Right cardiac atrium (tissue), 5 donors: ENCODE measurements around the gene ELMO1. TPM values are rescaled to one million over a fixed set of nuclear protein-coding genes. Genes with fewer than 3 reads are reported as not detected.

Experiments
- ATAC-seq, 2 donors: fragments of 200-7000 bp; cut with Tn5 transposase; one replicate each; pipeline versions ENCODE4 v1.8.0 to v1.9.1; 2020; ENCODE audit warnings: moderate library complexity in 2 of 2, mild to moderate bottlenecking in 1 of 2
- DNase-seq, 3 donors: peaks; one replicate each; pipeline ENCODE4 v3.0.0-alpha.2; 2020
- H3K27ac ChIP-seq: one replicate; pipeline ENCODE4 v1.5.1; 2013; ENCODE audit warnings: mild to moderate bottlenecking, low read length, control low read depth, moderate library complexity
- H3K27me3 ChIP-seq: one replicate; pipeline ENCODE4 v1.6.1; 2013; ENCODE audit not compliant: control insufficient read depth, insufficient read depth
- H3K4me1 ChIP-seq: one replicate; pipeline ENCODE4 v1.6.1; 2013; ENCODE audit warnings: low read length; ENCODE audit not compliant: control insufficient read depth, insufficient read depth
- H3K4me3 ChIP-seq: one replicate; pipeline ENCODE4 v1.5.1; 2013; ENCODE audit warnings: low read length, control low read depth
- H3K9me3 ChIP-seq: one replicate; pipeline ENCODE4 v1.6.1; 2013; ENCODE audit warnings: low read length; ENCODE audit not compliant: control insufficient read depth
- WGBS: extraction: QIAGEN DNeasy Blood & Tissue Kit; methylation state at CpG from one replicate; pipeline ENCODE4 v1.1.7; 2013; 5-methylcytosine and 5-hydroxymethylcytosine counted together
- intact Hi-C, 4 donors: fragments of 100-400 bp; cut with DNase I; formaldehyde crosslinking; loops; one replicate each; pipeline versions ENCODE4 v1.11.0 to v1.14.0; 2022 to 2023
- polyA plus RNA-seq: library from polyadenylated mRNA; stranded (reverse); fragments of 200-250 nt; gene quantifications from one replicate; pipeline ENCODE4 v1.2.3, GENCODE V29; 2013
- total RNA-seq, 4 donors: library from RNA; stranded (reverse); fragmentation: NEBNext Ultra II Directional; extraction: Animal tissue kit (Norgen Biotek cat#: 25700); gene quantifications; one replicate each; pipeline ENCODE4 v1.2.1, GENCODE V29; 2021
- donor health status: healthy with polysubstance abuse.
- donor health status: DM: no; HTN: yes; CAD: no.
- donor health status: DM: no; HTN: no; CAD: no.
- donor health status: DM: no; HTN: yes; CAD: no; lungs with severe emphysema.
- donor health status: DM: yes; HTN: yes; CAD: no.

The ELMO1 gene
- total and polyA plus RNA-seq, 5 donors = 11.8 to 20.8 (median 18.8) TPM

DNA sequence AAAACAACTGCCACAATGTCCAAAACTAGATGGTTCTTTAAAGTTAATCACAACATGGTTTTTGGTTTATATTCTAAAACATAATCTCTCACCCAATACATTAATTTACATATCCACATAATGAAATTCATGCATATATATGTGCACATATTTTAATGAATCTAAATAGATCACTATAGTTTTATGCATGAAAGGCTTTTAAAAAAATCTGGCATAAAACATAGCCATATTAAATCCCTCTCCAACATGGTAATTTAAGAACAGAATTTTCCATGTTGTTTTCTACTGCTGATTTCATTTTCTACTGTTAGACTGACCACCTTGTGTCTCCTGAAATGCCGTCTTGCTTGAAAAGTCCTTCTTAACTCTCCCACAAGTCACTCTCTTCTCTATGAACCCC lies 528.2 kb downstream of the ELMO1 start:
- peaks cover 2% of the 10 kb centered on the region for H3K4me1 ChIP-seq
- no peaks in the 10 kb centered on the region for H3K9me3 ChIP-seq
- intact Hi-C loops = no loop called here
- 100% methylated on average over 1 of the region's 1 CpG for WGBS
- no peaks in the 10 kb centered on the region for H3K27me3 ChIP-seq
- H3K4me3 ChIP-seq = no peak overlapping the region
- DNase-seq (no peak), ATAC-seq (no peak)
- H3K27ac ChIP-seq = no peak overlapping the region

DNA sequence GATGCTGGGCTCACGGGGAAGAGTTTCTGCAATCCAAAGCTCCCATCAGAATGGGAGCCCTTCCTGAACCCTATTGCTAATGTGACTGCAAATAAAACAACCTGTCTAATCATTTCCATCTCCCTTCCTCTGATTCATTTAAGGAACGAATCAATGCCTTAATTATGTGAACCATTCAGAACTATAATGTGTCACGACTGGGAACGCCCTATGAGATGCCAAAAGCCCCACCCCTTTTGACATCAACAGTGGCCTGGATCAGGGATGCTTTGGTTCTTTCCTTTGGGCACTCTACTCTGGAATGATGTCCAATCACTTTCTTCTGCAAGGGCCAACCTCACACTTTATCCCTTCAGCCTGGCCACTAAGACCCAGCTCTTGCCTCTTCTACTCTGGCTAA lies 528.9 kb downstream of the ELMO1 start:
- Histone ChIP-seq H3K4me3 (no peak overlapping the region), H3K9me3 (no peaks in the 10 kb centered on the region), H3K4me1 (peaks cover 2% of the 10 kb centered on the region), H3K27ac (no peak overlapping the region), H3K27me3 (no peaks in the 10 kb centered on the region)
- intact Hi-C loops = no loop called here
- 87% methylated on average over 4 of the region's 4 CpGs for WGBS
- ATAC-seq = no peak
- DNase-seq = no peak

DNA sequence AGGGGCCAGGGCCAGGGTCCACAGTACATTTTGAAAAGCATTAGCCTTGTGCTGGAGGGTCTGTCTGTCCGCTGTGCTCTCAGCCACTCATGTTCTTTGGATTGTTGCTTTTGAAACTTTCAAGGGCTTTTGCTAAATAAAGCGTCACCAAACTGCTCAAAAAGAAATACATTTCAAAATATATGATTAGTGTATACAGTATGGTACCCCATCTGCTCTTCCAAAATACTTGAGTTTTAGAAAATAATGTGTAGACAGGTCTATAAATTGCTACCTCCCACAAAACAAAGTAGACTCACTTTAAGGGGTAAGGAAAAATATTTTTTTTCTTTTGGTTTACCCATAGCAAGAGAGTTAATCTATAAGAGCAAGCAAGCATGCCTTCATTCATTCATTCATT lies 530.1 kb downstream of the ELMO1 start:
- WGBS = 98% methylated on average over 2 of the region's 2 CpGs
- Histone ChIP-seq H3K4me3 (no peak overlapping the region), H3K27me3 (no peaks in the 10 kb centered on the region), H3K4me1 (no peaks in the 10 kb centered on the region), H3K27ac (no peak overlapping the region), H3K9me3 (no peaks in the 10 kb centered on the region)
- no peak for ATAC-seq
- intact Hi-C loops = no loop called here
- DNase-seq = no peak

DNA sequence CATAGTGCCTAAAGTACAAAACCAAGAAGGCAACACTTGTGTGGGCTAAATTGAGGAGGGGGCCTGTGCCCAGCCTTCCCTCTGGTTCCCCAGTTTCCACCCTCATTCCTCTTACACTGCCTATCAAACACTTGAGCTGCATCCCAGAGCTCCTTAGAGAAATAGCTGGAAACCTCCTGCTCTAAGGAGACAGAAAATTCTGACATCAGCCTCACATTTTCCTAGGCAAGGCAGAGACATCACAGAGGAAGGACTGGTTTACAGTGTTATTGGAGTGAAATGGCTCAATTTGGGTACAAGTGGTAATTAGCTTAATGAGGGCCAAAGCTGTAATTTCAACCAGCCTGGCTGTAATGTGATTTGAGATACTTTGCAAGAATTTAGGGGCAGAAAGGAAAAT lies 532.0 kb downstream of the ELMO1 start:
- Histone ChIP-seq H3K9me3 (no peaks in the 10 kb centered on the region), H3K4me1 (no peaks in the 10 kb centered on the region), H3K27ac (no peak overlapping the region), H3K4me3 (no peak overlapping the region), H3K27me3 (no peaks in the 10 kb centered on the region)
- ATAC-seq = no peak
- intact Hi-C loops = no loop called here
- DNase-seq = no peak

DNA sequence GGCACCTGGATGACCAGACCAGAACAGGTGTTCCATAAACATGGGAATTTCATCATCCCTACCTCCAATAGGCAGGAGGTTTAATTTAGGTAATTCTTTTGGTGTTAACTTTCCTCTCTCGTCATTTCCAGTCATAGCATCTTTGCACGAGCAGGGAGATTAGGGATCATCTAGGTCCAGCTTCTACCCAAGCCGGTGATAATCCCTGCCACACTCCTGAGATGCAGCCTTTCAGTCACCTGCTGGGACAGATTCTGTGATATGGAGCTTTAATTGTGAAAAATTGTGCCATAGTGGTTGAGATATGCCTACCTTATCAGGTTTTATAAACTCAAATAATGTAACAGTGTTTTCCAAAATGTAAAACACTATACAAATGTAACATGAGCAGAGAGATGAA lies 532.5 kb downstream of the ELMO1 start:
- no peak for DNase-seq
- Histone ChIP-seq H3K9me3 (no peaks in the 10 kb centered on the region), H3K4me3 (no peak overlapping the region), H3K4me1 (no peaks in the 10 kb centered on the region), H3K27me3 (no peaks in the 10 kb centered on the region), H3K27ac (no peak overlapping the region)
- no peak for ATAC-seq
- WGBS = 79% methylated on average over 3 of the region's 3 CpGs
- intact Hi-C loops = no loop called here

DNA sequence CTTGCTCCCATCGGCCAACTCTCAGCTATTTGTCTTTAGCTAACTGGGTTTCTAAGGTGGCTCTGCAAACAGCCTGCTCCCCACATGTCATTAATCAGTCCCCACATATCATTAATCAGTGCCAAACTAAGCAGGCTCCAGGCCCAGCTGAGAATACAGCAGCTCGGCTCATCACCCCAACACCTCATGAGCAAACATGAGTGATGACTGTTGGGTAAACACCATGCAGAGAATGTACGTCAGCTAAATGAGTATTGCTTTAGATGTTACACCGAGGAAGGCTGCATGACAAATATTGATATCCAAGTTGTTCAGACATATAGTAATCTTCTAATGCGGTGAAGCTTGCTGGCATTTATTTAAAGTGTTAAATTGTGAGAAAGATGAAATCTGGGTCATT lies 536.9 kb downstream of the ELMO1 start:
- Histone ChIP-seq H3K27me3 (no peaks in the 10 kb centered on the region), H3K4me1 (no peaks in the 10 kb centered on the region), H3K9me3 (no peaks in the 10 kb centered on the region), H3K27ac (no peak overlapping the region), H3K4me3 (no peak overlapping the region)
- no peak for ATAC-seq
- WGBS = 83% methylated on average over 5 of the region's 5 CpGs
- no peak for DNase-seq
- intact Hi-C loops = no loop called here

DNA sequence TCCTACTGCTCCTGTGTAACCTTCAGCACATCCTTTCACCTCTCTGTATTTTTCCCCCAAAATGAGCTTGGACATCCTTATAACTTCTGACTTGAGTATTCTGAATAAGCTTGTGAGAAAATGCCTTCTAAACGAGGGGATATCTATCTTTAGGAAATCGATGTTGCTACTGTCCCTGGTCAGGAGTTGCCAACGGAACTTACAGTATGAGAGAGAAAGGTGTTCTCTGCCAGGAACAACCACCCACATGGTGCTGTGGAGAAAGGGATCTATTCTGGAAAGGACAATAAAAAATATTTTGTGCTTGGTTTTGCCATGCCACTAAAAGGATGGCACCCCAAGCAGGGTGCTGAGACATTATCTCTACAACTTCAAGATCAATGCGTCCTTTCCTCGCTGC lies 537.8 kb downstream of the ELMO1 start:
- Histone ChIP-seq H3K4me3 (no peak overlapping the region), H3K27ac (no peak overlapping the region), H3K4me1 (no peaks in the 10 kb centered on the region), H3K9me3 (no peaks in the 10 kb centered on the region), H3K27me3 (no peaks in the 10 kb centered on the region)
- no peak for ATAC-seq
- 88% methylated on average over 5 of the region's 5 CpGs for WGBS
- DNase-seq = no peak
- intact Hi-C loops = no loop called here

DNA sequence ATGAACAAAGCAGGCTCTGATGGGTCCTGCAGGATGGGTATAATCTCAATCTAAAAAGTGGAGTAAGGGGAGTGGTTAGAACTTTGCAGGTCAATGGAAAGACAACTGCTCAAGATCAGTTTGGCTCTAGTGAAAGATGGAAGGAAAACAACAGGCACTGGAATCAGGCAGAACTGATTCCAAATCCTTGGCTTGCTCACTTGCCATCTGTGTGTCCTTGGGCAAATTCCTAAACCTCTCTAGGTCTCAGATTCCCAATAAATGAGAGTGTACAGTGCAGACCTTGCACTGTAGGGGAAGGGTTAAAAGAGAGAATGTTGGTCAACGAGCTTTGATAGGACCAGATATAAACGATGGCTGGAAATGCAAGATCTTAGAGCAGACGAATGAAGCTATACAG lies 538.3 kb downstream of the ELMO1 start:
- Histone ChIP-seq H3K4me3 (no peak overlapping the region), H3K27me3 (no peaks in the 10 kb centered on the region), H3K9me3 (no peaks in the 10 kb centered on the region), H3K27ac (no peak overlapping the region), H3K4me1 (no peaks in the 10 kb centered on the region)
- no peak for DNase-seq
- WGBS = 61% methylated on average over 3 of the region's 3 CpGs
- ATAC-seq = no peak
- intact Hi-C loops = no loop called here

DNA sequence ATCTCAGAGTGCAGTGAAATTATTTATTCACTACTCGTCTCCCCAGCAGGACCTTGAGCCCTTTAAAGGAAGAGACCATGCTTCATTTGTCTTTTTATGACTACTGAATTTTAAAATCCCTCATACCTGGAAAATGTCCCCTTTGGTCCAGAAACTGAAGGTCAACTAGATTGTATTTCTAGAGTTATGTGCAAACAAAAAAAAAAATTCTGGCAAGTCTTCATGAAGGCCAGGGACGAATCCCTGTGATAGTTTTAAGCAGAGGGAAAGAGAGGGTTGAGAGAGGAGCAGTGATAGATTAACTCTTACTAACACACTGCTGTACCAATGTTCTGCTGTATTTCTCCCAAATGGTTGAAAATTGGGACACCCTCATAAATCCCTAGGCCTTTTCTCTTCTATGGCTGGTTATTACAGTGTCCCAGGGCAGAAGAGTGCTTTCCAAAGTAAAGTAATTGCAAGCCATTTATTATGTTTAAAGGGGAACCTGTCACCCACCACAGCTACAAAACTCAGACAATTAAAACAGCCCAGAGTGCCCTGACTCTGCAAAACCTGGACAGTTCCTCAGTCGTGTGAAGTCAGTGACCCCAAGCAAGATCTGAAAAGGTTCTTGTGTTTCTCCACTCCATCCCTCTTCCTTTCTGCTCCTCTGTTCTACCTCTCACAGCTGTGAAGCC lies 541.6 kb downstream of the ELMO1 start:
- WGBS = 59% methylated on average over 3 of the region's 3 CpGs
- ATAC-seq (no peak), DNase-seq (no peak)
- Histone ChIP-seq H3K4me3 (no peak overlapping the region), H3K27ac (no peak overlapping the region), H3K9me3 (no peaks in the 10 kb centered on the region), H3K27me3 (no peaks in the 10 kb centered on the region), H3K4me1 (no peaks in the 10 kb centered on the region)
- intact Hi-C loops = no loop called here

DNA sequence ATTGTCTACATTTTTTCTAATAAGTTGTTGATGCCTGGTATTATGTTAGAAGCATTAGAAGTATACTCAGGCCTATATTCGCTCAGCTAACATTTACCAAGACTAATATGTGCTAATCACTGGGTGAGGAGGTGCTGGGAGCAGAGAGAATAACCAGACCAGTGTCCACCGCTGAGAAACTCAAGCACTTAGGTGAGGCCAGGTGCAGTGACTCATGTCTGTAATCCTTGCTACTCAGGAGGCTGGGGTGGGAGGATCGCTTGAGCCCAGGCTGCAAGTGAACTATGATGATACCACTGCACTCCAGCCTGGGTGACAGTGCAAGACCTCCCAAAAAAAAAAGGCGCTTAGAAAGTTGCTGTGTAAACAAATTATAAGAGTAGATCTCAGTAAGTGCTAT lies 542.2 kb downstream of the ELMO1 start:
- intact Hi-C loops = no loop called here
- no peaks in the 10 kb centered on the region for H3K27me3 ChIP-seq
- H3K9me3 ChIP-seq = no peaks in the 10 kb centered on the region
- no peak overlapping the region for H3K27ac ChIP-seq
- H3K4me1 ChIP-seq = no peaks in the 10 kb centered on the region
- ATAC-seq (no peak), DNase-seq (no peak)
- H3K4me3 ChIP-seq = no peak overlapping the region
- 89% methylated on average over 4 of the region's 4 CpGs for WGBS

DNA sequence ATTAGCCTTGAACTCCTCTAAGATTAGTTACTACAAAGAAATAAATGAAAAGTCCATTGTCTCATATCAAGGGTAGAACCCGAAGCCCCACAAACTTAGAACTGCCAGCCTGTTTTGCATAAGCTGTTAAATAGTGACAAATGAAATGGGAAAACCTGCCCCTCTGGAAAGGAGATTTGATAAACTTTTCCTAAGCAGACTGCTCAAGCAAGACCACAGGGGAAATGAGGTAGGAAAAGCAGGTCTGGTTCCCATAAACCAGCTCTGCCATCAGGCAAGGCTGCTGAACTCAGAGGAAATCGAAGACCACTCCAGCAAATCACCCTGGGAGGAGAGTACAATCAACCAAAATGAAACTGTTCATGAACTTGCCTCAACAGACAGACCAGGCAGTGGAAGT lies 542.8 kb downstream of the ELMO1 start:
- 90% methylated on average over 2 of the region's 2 CpGs for WGBS
- no peak for DNase-seq
- no peaks in the 10 kb centered on the region for H3K9me3 ChIP-seq
- no peaks in the 10 kb centered on the region for H3K27me3 ChIP-seq
- no peak for ATAC-seq
- H3K27ac ChIP-seq = no peak overlapping the region
- H3K4me1 ChIP-seq = no peaks in the 10 kb centered on the region
- intact Hi-C loops = no loop called here
- H3K4me3 ChIP-seq = no peak overlapping the region

DNA sequence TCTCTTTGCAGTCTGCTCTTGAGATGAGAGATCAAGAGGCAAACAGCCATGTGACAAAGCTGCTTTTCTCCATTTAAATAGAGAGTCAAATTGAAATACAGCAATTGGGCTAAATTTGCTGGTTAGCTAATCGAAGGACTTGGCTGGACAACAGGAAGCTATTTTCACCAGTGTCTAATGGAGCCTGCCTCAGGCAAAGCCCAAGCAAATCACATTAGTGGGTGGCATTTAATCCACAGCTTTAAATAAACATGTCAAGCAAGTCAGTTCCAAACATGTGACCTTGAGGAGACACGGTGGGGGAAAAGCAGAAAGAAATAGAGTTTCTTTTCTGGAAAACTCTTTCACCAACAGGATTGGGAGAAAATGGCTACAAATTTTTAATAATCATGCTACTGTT lies 543.9 kb downstream of the ELMO1 start:
- Histone ChIP-seq H3K4me3 (no peak overlapping the region), H3K4me1 (no peaks in the 10 kb centered on the region), H3K27me3 (no peaks in the 10 kb centered on the region), H3K9me3 (no peaks in the 10 kb centered on the region), H3K27ac (no peak overlapping the region)
- no peak for DNase-seq
- ATAC-seq = no peak
- intact Hi-C loops = no loop called here
- WGBS = 40% methylated on average over 2 of the region's 2 CpGs
